Measurements from ENCODE around the gene GALNTL6.

The GALNTL6 gene

GRCh38 chr4:171876636-171877035, 63.4 kb downstream of the GALNTL6 start:
- in situ Hi-C loops (cut with MboI; ENCODE audit: low sequenced_read_pairs) = no loop called here

GRCh38 chr4:171880136-171880535, 66.9 kb downstream of the GALNTL6 start:
- in situ Hi-C loops (cut with MboI; ENCODE audit: low sequenced_read_pairs) = no loop called here

GRCh38 chr4:171889681-171890080, 76.5 kb downstream of the GALNTL6 start:
- in situ Hi-C loops (cut with MboI; ENCODE audit: low sequenced_read_pairs) = no loop called here

- in situ Hi-C loops (cut with MboI; ENCODE audit: low sequenced_read_pairs) = no loop called here
Observed at GRCh38 chr4:171891038-171891437, 77.8 kb downstream of the GALNTL6 start.

GRCh38 chr4:171896426-171896825, 83.2 kb downstream of the GALNTL6 start:
- in situ Hi-C loops (cut with MboI; ENCODE audit: low sequenced_read_pairs) = no loop called here

GRCh38 chr4:171919314-171919713, 106.1 kb downstream of the GALNTL6 start:
- in situ Hi-C loops (cut with MboI; ENCODE audit: low sequenced_read_pairs) = no loop called here

GRCh38 chr4:171920901-171921300, 107.7 kb downstream of the GALNTL6 start:
- in situ Hi-C loops (cut with MboI; ENCODE audit: low sequenced_read_pairs) = no loop called here

GRCh38 chr4:171924746-171925376, 111.7 kb downstream of the GALNTL6 start:
- in situ Hi-C loops (cut with MboI; ENCODE audit: low sequenced_read_pairs) = no loop called here

- in situ Hi-C loops (cut with MboI; ENCODE audit: low sequenced_read_pairs) = no loop called here
Observed at GRCh38 chr4:171928336-171928735, 115.1 kb downstream of the GALNTL6 start.

- in situ Hi-C loops (cut with MboI; ENCODE audit: low sequenced_read_pairs) = no loop called here
Observed at GRCh38 chr4:171929477-171929876, 116.3 kb downstream of the GALNTL6 start.

GRCh38 chr4:171929907-171930306, 116.7 kb downstream of the GALNTL6 start:
- in situ Hi-C loops (cut with MboI; ENCODE audit: low sequenced_read_pairs) = no loop called here

- in situ Hi-C loops (cut with MboI; ENCODE audit: low sequenced_read_pairs) = no loop called here
Observed at GRCh38 chr4:171932238-171932637, 119.0 kb downstream of the GALNTL6 start.

GRCh38 chr4:171940656-171941055, 127.5 kb downstream of the GALNTL6 start:
- in situ Hi-C loops (cut with MboI; ENCODE audit: low sequenced_read_pairs) = no loop called here

- in situ Hi-C loops (cut with MboI; ENCODE audit: low sequenced_read_pairs) = no loop called here
Observed at GRCh38 chr4:171947400-171947799, 134.2 kb downstream of the GALNTL6 start.

GRCh38 chr4:171948038-171948437, 134.8 kb downstream of the GALNTL6 start:
- in situ Hi-C loops (cut with MboI; ENCODE audit: low sequenced_read_pairs) = no loop called here

- in situ Hi-C loops (cut with MboI; ENCODE audit: low sequenced_read_pairs) = no loop called here
Observed at GRCh38 chr4:171954650-171955049, 141.4 kb downstream of the GALNTL6 start.

GRCh38 chr4:171956678-171957077, 143.5 kb downstream of the GALNTL6 start:
- in situ Hi-C loops (cut with MboI; ENCODE audit: low sequenced_read_pairs) = no loop called here

- in situ Hi-C loops (cut with MboI; ENCODE audit: low sequenced_read_pairs) = no loop called here
Observed at GRCh38 chr4:171962110-171962509, 148.9 kb downstream of the GALNTL6 start.

GRCh38 chr4:171966356-171966755, 153.2 kb downstream of the GALNTL6 start:
- in situ Hi-C loops (cut with MboI; ENCODE audit: low sequenced_read_pairs) = no loop called here

- in situ Hi-C loops (cut with MboI; ENCODE audit: low sequenced_read_pairs) = no loop called here
Observed at GRCh38 chr4:171978216-171978615, 165.0 kb downstream of the GALNTL6 start.

GRCh38 chr4:171979461-171979860, 166.3 kb downstream of the GALNTL6 start:
- in situ Hi-C loops (cut with MboI; ENCODE audit: low sequenced_read_pairs) = no loop called here

GRCh38 chr4:171981185-171981584, 168.0 kb downstream of the GALNTL6 start:
- in situ Hi-C loops (cut with MboI; ENCODE audit: low sequenced_read_pairs) = no loop called here

Measured in HL-60/S4 treated with retinoic acid at 250 ng/mL for 4 days and 3 days (cell line).